HCT116 (cell line): ENCODE results near the gene SAPCD2. TPM values are rescaled to one million over a fixed set of nuclear protein-coding genes. Genes with fewer than 3 reads are reported as not detected.
A peak's percentile ranks its signal among the peaks of the same experiment; 100 is the strongest.

ENCODE experiments used
- ATAC-seq: fragments of 200-7000 bp; cut with Tn5 transposase; 2 replicates; pipeline ENCODE4 v1.9.1; 2020; ENCODE audit warnings: mild to moderate bottlenecking, moderate library complexity
- BruUV-seq: library from RNA; stranded (reverse); fragments of 400-500 nt; replicated peaks from 2 replicates; lab custom pipeline; 2021; lab: Mats Ljungman, UMichigan
- CTCF ChIA-PET: fragments of 300-600 bp; sonication (Branson Sonifier 250); formaldehyde crosslinking; loops from one replicate; lab custom pipeline; 2021; ENCODE audit warnings: antibody characterized with exemption; lab: Charles Lee
- POLR2A ChIA-PET: fragments of 300-600, 350-600 bp; sonication (Branson Sonifier 250); formaldehyde crosslinking; loops from one replicate; lab custom pipeline; 2021; ENCODE audit warnings: antibody characterized with exemption; lab: Charles Lee
- RAD21 ChIA-PET, 2 experiments: fragments of 300-600 bp; sonication (Branson Sonifier 250); formaldehyde crosslinking; loops; one replicate each; lab custom pipeline; 2023; ENCODE audit warnings: low total read pairs in 2 of 2; ENCODE audit not compliant: uncharacterized antibody in 2 of 2, unreplicated experiment in 2 of 2, low non-redundant PET in 1 of 2; lab: Charles Lee
- DNase-seq: peaks from one replicate; pipeline ENCODE4 v3.0.0-alpha.2; 2010; ENCODE audit warnings: low read depth, low spot score
- H2AFZ ChIP-seq: fragments of 200-600 bp; shearing (Covaris generic), sonication (generic); 2 replicates; pipeline ENCODE4 v1.6.1; 2017; ENCODE audit warnings: low read depth, mixed run types, mixed read lengths, antibody characterized with exemption, low read length; ENCODE audit not compliant: poor library complexity, severe bottlenecking
- H3K27ac ChIP-seq: 2 replicates; pipeline ENCODE4 v1.5.1; 2012; ENCODE audit warnings: low read depth, low read length
- H3K27me3 ChIP-seq: fragments of 200-600 bp; sonication (generic); 2 replicates; pipeline ENCODE4 v1.6.1; 2016; ENCODE audit warnings: mixed run types, low read length, mixed read lengths; ENCODE audit not compliant: insufficient read depth
- H3K36me3 ChIP-seq, 2 experiments: fragments of 200-500 bp in 1 of 2; fragments of 200-600 bp in 1 of 2; sonication (Bioruptor generic) in 1 of 2; sonication (generic) in 1 of 2; 2 replicates each; pipeline versions ENCODE4 v1.5.1 to v1.6.1; 2014 to 2016; ENCODE audit warnings: low read length in 2 of 2, inconsistent platforms in 1 of 2, mixed read lengths in 1 of 2, mixed run types in 1 of 2; ENCODE audit not compliant: insufficient read depth in 2 of 2, control insufficient read depth in 1 of 2
- H3K4me1 ChIP-seq, 2 experiments: fragments of 200-600 bp in 1 of 2; sonication (generic) in 1 of 2; 2 replicates each; pipeline versions ENCODE4 v1.5.1 to v1.6.1; 2012 to 2017; ENCODE audit warnings: low read length in 2 of 2, inconsistent platforms in 1 of 2, mild to moderate bottlenecking in 1 of 2, mixed read lengths in 1 of 2, mixed run types in 1 of 2, moderate library complexity in 1 of 2; ENCODE audit not compliant: insufficient read depth in 2 of 2, control insufficient read depth in 1 of 2
- H3K4me2 ChIP-seq: fragments of 200-600 bp; sonication (generic); 2 replicates; pipeline ENCODE4 v1.6.1; 2017; ENCODE audit warnings: mixed run types, low read length, mixed read lengths
- H3K4me3 ChIP-seq, 2 experiments: fragments of 200-600 bp in 1 of 2; sonication (generic) in 1 of 2; replicated peaks in 1 of 2; 2 replicates each; pipeline ENCODE4 v1.5.1; 2011 to 2016; ENCODE audit warnings: low read length in 2 of 2, control low read depth in 1 of 2, low read depth in 1 of 2, mild to moderate bottlenecking in 1 of 2, mixed read lengths in 1 of 2, mixed run types in 1 of 2
- H3K79me2 ChIP-seq: fragments of 200-600 bp; sonication (generic); 2 replicates; pipeline ENCODE4 v1.6.1; 2017; ENCODE audit warnings: mild to moderate bottlenecking, mixed run types, low read length, moderate library complexity, mixed read lengths; ENCODE audit not compliant: insufficient read depth
- H3K9ac ChIP-seq: fragments of 200-600 bp; sonication (generic); 2 replicates; pipeline ENCODE4 v1.6.1; 2016; ENCODE audit warnings: low read length, mixed read lengths
- H3K9me2 ChIP-seq: fragments of 200-600 bp; sonication (generic), shearing (Covaris generic); 2 replicates; pipeline ENCODE4 v1.6.1; 2017; ENCODE audit warnings: mixed run types, mild to moderate bottlenecking, moderate library complexity; ENCODE audit not compliant: insufficient read depth
- H3K9me3 ChIP-seq, 2 experiments: fragments of 200-500 bp in 1 of 2; fragments of 200-600 bp in 1 of 2; sonication (Bioruptor generic) in 1 of 2; sonication (generic) in 1 of 2; 2 replicates each; pipeline ENCODE4 v1.6.1; 2014 to 2017; ENCODE audit warnings: low read length in 2 of 2, mixed read lengths in 2 of 2, inconsistent platforms in 1 of 2, low read depth in 1 of 2, mild to moderate bottlenecking in 1 of 2, mixed run types in 1 of 2, moderate library complexity in 1 of 2; ENCODE audit not compliant: control insufficient read depth in 1 of 2, insufficient read depth in 1 of 2
- H4K20me1 ChIP-seq: fragments of 200-600 bp; sonication (generic), shearing (Covaris generic); 2 replicates; pipeline ENCODE4 v1.6.1; 2017; ENCODE audit warnings: mixed run types, mild to moderate bottlenecking, moderate library complexity; ENCODE audit not compliant: insufficient read depth
- ATF3 ChIP-seq: IDR thresholded peaks from 2 replicates; pipeline ENCODE4 v1.6.1; 2012
- CEBPB ChIP-seq: IDR thresholded peaks from 2 replicates; pipeline ENCODE4 v1.6.1; 2012; ENCODE audit warnings: low read depth
- ELF1 ChIP-seq: IDR thresholded peaks from 2 replicates; pipeline ENCODE4 v1.6.1; 2012; ENCODE audit warnings: low read depth, borderline replicate concordance
- EZH2 ChIP-seq: fragments of 200-600 bp; sonication (generic); IDR thresholded peaks from 2 replicates; pipeline ENCODE4 v1.6.1; 2017; ENCODE audit warnings: antibody characterized with exemption, mixed run types
- EZH2phosphoT487 ChIP-seq: fragments of 200-600 bp; IDR thresholded peaks from 2 replicates; pipeline ENCODE4 v1.6.1; 2018; ENCODE audit warnings: antibody characterized with exemption, borderline replicate concordance
- FOSL1 ChIP-seq: IDR thresholded peaks from 2 replicates; pipeline ENCODE4 v1.6.1; 2012; ENCODE audit warnings: low read depth
- JUND ChIP-seq: IDR thresholded peaks from 2 replicates; pipeline ENCODE4 v1.6.1; 2012
- MAX ChIP-seq: IDR thresholded peaks from 2 replicates; pipeline ENCODE4 v1.6.1; 2012
- POLR2AphosphoS5 ChIP-seq: IDR thresholded peaks from 2 replicates; pipeline ENCODE4 v1.6.1; 2011; ENCODE audit warnings: mild to moderate bottlenecking, low read depth, low read length, moderate library complexity
- RAD21 ChIP-seq: IDR thresholded peaks from 2 replicates; pipeline ENCODE4 v1.6.1; 2012; ENCODE audit warnings: low read depth, mild to moderate bottlenecking
- REST ChIP-seq: IDR thresholded peaks from 2 replicates; pipeline ENCODE4 v1.6.1; 2012; ENCODE audit warnings: low read depth
- SRF ChIP-seq: IDR thresholded peaks from 2 replicates; pipeline ENCODE4 v1.6.1; 2012; ENCODE audit warnings: low read depth
- ZBTB33 ChIP-seq: IDR thresholded peaks from 2 replicates; pipeline ENCODE4 v1.6.1; 2011; ENCODE audit warnings: mild to moderate bottlenecking, low read length, moderate library complexity; ENCODE audit not compliant: insufficient replicate concordance; ENCODE audit errors: extremely low read depth
- intact Hi-C: fragments of 100-400 bp; cut with micrococcal nuclease; formaldehyde crosslinking; loops from 2 replicates; pipeline ENCODE4 v1.10.0; 2022
- total RNA-seq: library from RNA; stranded (reverse); gene quantifications from one replicate; pipeline ENCODE4 v1.2.1, GENCODE V29; 2021; ENCODE audit not compliant: unreplicated experiment

SAPCD2 gene
- total RNA-seq, 1 experiment from 2014 or later: 71.7 TPM

- no peaks in the 10 kb centered on the region for H3K9me3 ChIP-seq
- no peaks in the 10 kb centered on the region for H4K20me1 ChIP-seq
- H3K4me1 ChIP-seq: peaks cover 27 to 36% of the 10 kb centered on the region in 2 experiments; a peak in 3 of 4 replicates
- H2AFZ ChIP-seq: no peak overlapping the region
- peak overlapping the region; percentile 58 for H3K4me2 ChIP-seq
- TF ChIP-seq ZBTB33 (no peak), POLR2AphosphoS5 (peak; percentile 37)
- ChIA-PET POLR2A (no interaction called here), RAD21 (interaction anchor here in 1 of 2 experiments (0.6 kb wide), 1 partner anchor 242 kb away, joined by 3 read pairs; no protein-coding TSS in a partner anchor), CTCF (interaction anchor here (0.6 to 1.8 kb wide), 4 partner anchors 13 to 46 kb away, joined by 3 to 14 read pairs (median 5); partner anchors contain the start of gene NPDC1)
- H3K79me2 ChIP-seq: peaks cover 26% of the 10 kb centered on the region
- BruUV-seq: no TSS peak
- peaks cover 5 to 11% of the 10 kb centered on the region in 2 experiments; a peak in 2 of 4 replicates for H3K36me3 ChIP-seq
- DNase-seq: peak; percentile 92
- H3K27ac ChIP-seq: peak overlapping the region; percentile 63
- intact Hi-C loops: no loop called here
- H3K27me3 ChIP-seq: no peaks in the 10 kb centered on the region
- H3K4me3 ChIP-seq: no peak overlapping the region
- no peaks in the 10 kb centered on the region for H3K9me2 ChIP-seq
- peak overlapping the region; percentile 38 for H3K9ac ChIP-seq
- peak; percentile 97 for ATAC-seq
These were observed 48.2 kb downstream of the SAPCD2 start for GRCh38 chr9:137021979-137022661.

GRCh38 chr9:137021568-137021978, 48.8 kb downstream of the SAPCD2 start:
- no peaks in the 10 kb centered on the region for H3K9me3 ChIP-seq
- intact Hi-C loops: no loop called here
- H3K4me2 ChIP-seq: no peak overlapping the region
- RAD21 ChIA-PET: interaction anchor here in 1 of 2 experiments (0.6 kb wide), 1 partner anchor 242 kb away, joined by 3 read pairs; no protein-coding TSS in a partner anchor
- H3K9me2 ChIP-seq: no peaks in the 10 kb centered on the region
- no peaks in the 10 kb centered on the region for H3K27me3 ChIP-seq
- DNase-seq: no peak
- CTCF ChIA-PET: interaction anchor here (1.3 to 1.8 kb wide), 3 partner anchors 13 to 47 kb away, joined by 3 to 14 read pairs (median 6); partner anchors contain the start of gene NPDC1
- no peak overlapping the region for H3K4me3 ChIP-seq
- ATAC-seq: no peak
- no TSS peak for BruUV-seq
- peaks cover 22 to 31% of the 10 kb centered on the region in 2 experiments; a peak in 3 of 4 replicates for H3K4me1 ChIP-seq
- peaks cover 20% of the 10 kb centered on the region for H3K79me2 ChIP-seq
- POLR2A ChIA-PET: no interaction called here
- no peak overlapping the region for H3K9ac ChIP-seq
- H2AFZ ChIP-seq: no peak overlapping the region
- H3K27ac ChIP-seq: peak overlapping the region; percentile 11; the same call in 1 of the 2 replicates
- peaks cover 10 to 12% of the 10 kb centered on the region in 2 experiments; a peak in 2 of 4 replicates for H3K36me3 ChIP-seq
- H4K20me1 ChIP-seq: no peaks in the 10 kb centered on the region
- TF ChIP-seq CEBPB (no peak), REST (no peak), EZH2 (no peak), FOSL1 (no peak), ATF3 (no peak), JUND (no peak), ELF1 (no peak), EZH2phosphoT487 (no peak), SRF (no peak), MAX (no peak), RAD21 (no peak)
